KOPT-K1 (cell line): ENCODE results near the gene HOXA6.

Experiments used
- H3K27ac ChIP-seq: fragments of 200-600 bp; sonication (generic); 2 replicates; pipeline ENCODE4 v1.5.1; 2016; ENCODE audit warnings: antibody characterized with exemption, mild to moderate bottlenecking, low read depth, low read length; ENCODE audit not compliant: poor library complexity, severe bottlenecking
- H3K36me3 ChIP-seq: fragments of 200-600 bp; sonication (generic); 2 replicates; pipeline ENCODE4 v1.5.1; 2017; ENCODE audit warnings: antibody characterized with exemption, mild to moderate bottlenecking, low read length, moderate library complexity; ENCODE audit not compliant: insufficient read depth
- H3K9me3 ChIP-seq: fragments of 200-600 bp; sonication (generic); 2 replicates; pipeline ENCODE4 v1.5.1; 2017; ENCODE audit warnings: antibody characterized with exemption, low read length, mild to moderate bottlenecking; ENCODE audit not compliant: insufficient read depth, poor library complexity, severe bottlenecking

Gene HOXA6

GRCh38 chr7:27171637-27172314 lies 24.2 kb upstream of the HOXA6 start:
- peaks cover 8% of the 10 kb centered on the region for H3K9me3 ChIP-seq
- no peaks in the 10 kb centered on the region for H3K36me3 ChIP-seq
- H3K27ac ChIP-seq: no peak overlapping the region

- peaks cover 8% of the 10 kb centered on the region for H3K9me3 ChIP-seq
- H3K36me3 ChIP-seq: no peaks in the 10 kb centered on the region
- no peak overlapping the region for H3K27ac ChIP-seq
These were observed 23.7 kb upstream of the HOXA6 start for GRCh38 chr7:27171325-27171636.

- peaks cover 8% of the 10 kb centered on the region for H3K9me3 ChIP-seq
These were observed 23.1 kb upstream of the HOXA6 start for GRCh38 chr7:27170426-27171324.

GRCh38 chr7:27169658-27170425 lies 22.3 kb upstream of the HOXA6 start:
- no peak overlapping the region for H3K27ac ChIP-seq
- no peaks in the 10 kb centered on the region for H3K36me3 ChIP-seq
- H3K9me3 ChIP-seq: peaks cover 8% of the 10 kb centered on the region

More at GRCh38 chr7:27170426-27171324, 23.1 kb upstream of the HOXA6 start:
- H3K27ac ChIP-seq: no peak overlapping the region
- H3K36me3 ChIP-seq: no peaks in the 10 kb centered on the region

GRCh38 chr7:27168265-27168947 lies 20.8 kb upstream of the HOXA6 start:
- Histone ChIP-seq H3K27ac (no peak overlapping the region), H3K9me3 (no peaks in the 10 kb centered on the region), H3K36me3 (no peaks in the 10 kb centered on the region)

GRCh38 chr7:27167916-27168264 lies 20.3 kb upstream of the HOXA6 start:
- no peaks in the 10 kb centered on the region for H3K9me3 ChIP-seq
- H3K27ac ChIP-seq: no peak overlapping the region

GRCh38 chr7:27166531-27167505 lies 19.2 kb upstream of the HOXA6 start:
- Histone ChIP-seq H3K9me3 (no peaks in the 10 kb centered on the region), H3K27ac (no peak overlapping the region), H3K36me3 (no peaks in the 10 kb centered on the region)

More at GRCh38 chr7:27167916-27168264, 20.3 kb upstream of the HOXA6 start:
- H3K36me3 ChIP-seq: no peaks in the 10 kb centered on the region

GRCh38 chr7:27165996-27166530 lies 18.5 kb upstream of the HOXA6 start:
- H3K27ac ChIP-seq: no peak overlapping the region
- H3K36me3 ChIP-seq: no peaks in the 10 kb centered on the region
- no peaks in the 10 kb centered on the region for H3K9me3 ChIP-seq

- H3K27ac ChIP-seq: no peak within 1 kb of the TSS
- H3K9me3 ChIP-seq: no peaks in the 10 kb centered on the region
These were observed 17.8 kb upstream of the HOXA6 start, which contains the start of gene HOXA9 for GRCh38 chr7:27165089-27165995. Gene HOXA9, minus strand, starts transcription at chr7:27165537. Its CDS starts 80 bp downstream, at chr7:27165457.

GRCh38 chr7:27164367-27165088 lies 17.0 kb upstream of the HOXA6 start:
- Histone ChIP-seq H3K9me3 (no peaks in the 10 kb centered on the region), H3K27ac (no peak overlapping the region), H3K36me3 (no peaks in the 10 kb centered on the region)

More at GRCh38 chr7:27165089-27165995, 17.8 kb upstream of the HOXA6 start, which contains the start of gene HOXA9:
- H3K36me3 ChIP-seq: no peaks in the 10 kb centered on the region

GRCh38 chr7:27164045-27164366 lies 16.4 kb upstream of the HOXA6 start:
- Histone ChIP-seq H3K36me3 (no peaks in the 10 kb centered on the region), H3K9me3 (no peaks in the 10 kb centered on the region), H3K27ac (no peak overlapping the region)

GRCh38 chr7:27163288-27164044 lies 15.9 kb upstream of the HOXA6 start:
- Histone ChIP-seq H3K9me3 (peaks cover 2% of the 10 kb centered on the region), H3K36me3 (no peaks in the 10 kb centered on the region), H3K27ac (no peak overlapping the region)
